Stimulated activated CD4-positive, alpha-beta T cell treated with anti-CD3 and anti-CD28 coated beads, Interleukin-1b, Interleukin-23, amount 100 ng/mL, for 4 hours (primary cell): ENCODE data around the gene CLCF1.
"Not testable (repeated sequence)": the region's sequence is repeated elsewhere in the genome, so short reads cannot be mapped to it uniquely, and the experiment has no call there.

Experiments used
- DNase-seq, 2 donors: peaks; one replicate each; pipeline ENCODE4 v3.0.0-alpha.2; 2020; ENCODE audit warnings: low read depth in 2 of 2

CLCF1 gene

DNA sequence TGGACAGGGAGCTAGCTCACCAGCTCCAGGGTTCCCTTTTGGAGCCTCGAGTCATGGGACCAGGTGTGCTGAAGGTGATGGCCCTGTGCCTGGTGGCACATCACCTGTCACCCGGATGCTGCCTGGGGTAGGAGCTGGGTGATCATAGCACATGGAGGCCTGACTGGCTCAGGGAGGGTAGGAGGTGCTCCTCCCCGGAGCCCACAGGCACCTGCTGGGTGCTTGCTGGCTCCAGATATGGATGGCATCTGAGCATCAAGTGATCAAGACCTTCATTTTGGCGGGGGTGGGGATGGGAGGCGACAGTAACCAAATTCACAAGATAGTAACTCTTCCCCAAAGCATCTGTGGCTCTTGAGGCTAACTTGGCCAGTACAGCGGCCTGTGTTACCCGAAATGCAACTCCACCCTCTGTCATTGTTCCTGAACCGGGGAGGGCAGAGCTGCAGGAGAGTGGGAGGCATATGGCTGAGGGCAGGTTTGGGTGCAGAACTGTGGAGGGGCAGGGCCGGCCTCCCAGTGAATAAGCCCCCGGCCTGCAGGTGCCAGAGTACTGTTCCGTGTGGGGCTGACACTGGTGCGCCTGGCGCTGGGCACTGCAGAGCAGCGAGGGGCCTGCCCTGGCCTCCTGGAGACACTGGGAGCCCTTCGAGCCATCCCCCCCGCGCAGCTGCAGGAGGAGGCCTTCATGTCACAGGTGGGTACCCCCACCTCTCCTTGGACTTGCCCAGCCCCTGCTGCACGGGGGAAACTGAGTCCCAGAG lies 35.2 kb upstream of the CLCF1 start:
- DNase-seq, result no peak

DNA sequence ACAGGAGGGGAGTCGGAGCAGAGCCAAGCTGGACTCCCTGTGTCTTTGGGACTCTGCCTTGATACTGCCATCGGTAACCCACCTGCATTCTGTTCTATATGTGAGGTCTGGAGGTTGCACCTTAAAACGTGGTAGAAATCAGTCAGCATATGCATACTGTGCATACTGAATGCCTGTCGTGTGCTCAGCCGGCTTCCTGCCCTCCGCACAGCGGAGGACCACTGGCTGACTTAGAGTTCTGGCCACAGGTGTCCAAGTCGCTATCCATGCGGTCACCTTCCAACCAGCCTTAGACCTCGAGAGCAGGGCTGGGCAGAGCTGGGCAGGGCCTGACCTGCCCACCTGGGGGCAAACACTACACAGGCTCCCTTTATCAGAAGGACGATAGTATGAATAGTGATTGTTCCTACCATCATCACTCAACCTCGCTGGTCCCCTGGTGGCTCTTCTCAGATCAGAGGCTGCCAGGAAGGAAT lies 34.3 kb upstream of the CLCF1 start:
- no peak for DNase-seq

DNA sequence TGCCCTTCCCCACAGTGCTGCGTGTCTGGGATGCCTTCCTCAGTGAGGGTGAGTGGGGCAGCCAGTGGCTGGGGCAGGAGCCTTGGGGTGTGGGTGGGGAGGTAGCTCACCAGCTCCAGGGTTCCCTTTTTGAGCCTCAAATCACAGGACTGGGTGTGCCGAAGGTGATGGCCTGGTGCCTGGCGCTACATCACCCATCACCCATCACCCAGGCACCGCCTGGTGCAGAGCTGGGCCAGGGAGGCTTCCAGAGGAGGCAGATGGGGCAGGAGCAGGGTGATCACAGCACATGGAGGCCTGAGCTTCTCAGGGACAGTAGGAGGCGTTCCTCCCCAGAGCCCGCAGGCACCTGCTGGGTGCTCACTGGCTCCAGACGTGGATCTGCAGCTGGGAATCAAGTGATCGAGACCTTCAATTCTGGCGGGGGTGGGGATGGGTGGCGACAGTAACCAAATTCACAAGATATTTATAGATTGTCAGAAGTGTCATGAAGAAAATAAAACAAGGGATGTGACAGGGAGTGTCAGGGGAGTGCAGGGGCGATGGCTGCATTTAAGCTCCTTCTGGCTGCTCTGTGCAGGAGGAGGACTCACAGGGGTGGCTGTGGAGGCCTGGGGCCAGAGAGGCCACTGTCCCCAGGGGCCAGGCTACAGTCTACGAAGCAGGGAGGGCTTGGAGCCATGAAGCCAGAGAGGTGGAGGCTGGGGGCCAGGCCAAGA lies 33.7 kb upstream of the CLCF1 start:
- no peak for DNase-seq

DNA sequence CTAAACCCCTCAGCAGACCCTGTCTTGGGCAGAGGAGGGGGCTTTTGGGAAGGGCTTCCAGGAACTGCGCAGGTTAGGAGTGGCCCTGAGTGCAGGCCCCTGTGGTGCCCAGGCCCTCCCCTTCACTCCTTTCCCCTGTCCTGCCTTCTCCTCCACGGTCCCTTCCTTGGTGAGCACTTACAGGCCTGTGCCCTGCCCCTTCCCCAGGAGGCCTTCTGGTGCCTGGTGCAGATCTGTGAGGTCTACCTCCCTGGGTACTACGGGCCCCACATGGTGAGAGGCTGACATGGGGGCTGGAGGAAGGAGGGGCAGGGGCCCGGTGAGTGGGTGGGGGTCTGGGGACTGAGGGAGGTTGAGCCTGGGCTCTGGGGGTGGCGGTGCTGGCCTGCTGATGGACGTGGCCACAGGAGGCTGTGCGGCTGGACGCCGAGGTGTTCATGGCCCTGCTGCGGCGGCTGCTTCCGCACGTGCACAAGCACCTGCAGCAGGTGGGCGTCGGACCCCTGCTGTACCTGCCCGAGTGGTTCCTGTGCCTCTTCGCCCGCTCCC lies 33.1 kb upstream of the CLCF1 start:
- DNase-seq, result no peak

DNA sequence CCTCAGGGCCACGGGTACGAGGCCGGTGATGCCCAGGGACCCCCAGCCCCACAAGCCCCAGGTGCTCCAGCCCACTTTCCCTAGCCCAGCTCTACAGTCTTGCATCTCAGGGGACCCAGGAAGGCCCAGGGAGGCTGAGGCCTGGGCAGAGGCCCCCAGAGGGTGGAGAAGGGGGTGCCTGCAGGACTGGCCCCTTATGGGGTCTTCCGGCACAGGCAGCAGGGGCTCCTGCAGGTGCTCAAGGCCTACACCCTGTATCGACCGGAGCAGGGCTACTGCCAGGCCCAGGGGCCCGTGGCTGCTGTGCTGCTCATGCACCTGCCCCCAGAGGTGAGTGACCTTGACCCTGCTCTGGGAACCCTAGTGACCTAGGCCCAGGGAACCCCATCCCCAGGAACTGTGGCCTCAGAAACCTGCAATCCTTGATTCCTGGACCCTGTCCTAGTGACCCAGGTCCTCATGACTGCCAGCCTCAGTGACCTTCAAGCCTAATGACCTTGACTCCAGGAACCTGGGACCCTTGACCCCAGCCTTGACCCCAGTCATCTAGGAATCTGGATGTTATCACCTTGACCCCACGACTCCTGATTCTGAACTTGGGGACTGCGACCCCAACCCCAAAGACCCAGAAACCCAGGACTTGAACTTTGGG lies 32.4 kb upstream of the CLCF1 start:
- no peak for DNase-seq

DNA sequence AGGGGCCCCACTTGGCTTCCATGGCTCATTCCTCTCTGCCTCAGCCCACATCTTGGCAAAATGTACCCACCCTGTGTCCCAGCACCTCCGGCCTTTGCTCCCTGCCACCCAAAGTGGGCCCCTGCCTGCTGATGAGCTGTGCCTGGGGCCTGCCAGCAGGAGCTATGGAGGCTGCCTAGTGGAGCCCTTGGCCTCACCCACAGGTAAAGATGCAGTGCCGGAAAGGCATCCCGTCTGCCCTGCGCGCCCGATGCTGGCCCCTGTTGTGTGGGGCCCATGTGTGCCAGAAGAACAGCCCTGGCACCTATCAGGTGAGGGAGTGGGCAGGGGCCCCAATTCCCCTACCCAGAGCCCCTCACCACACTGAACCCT lies 31.8 kb upstream of the CLCF1 start:
- DNase-seq, result no peak

DNA sequence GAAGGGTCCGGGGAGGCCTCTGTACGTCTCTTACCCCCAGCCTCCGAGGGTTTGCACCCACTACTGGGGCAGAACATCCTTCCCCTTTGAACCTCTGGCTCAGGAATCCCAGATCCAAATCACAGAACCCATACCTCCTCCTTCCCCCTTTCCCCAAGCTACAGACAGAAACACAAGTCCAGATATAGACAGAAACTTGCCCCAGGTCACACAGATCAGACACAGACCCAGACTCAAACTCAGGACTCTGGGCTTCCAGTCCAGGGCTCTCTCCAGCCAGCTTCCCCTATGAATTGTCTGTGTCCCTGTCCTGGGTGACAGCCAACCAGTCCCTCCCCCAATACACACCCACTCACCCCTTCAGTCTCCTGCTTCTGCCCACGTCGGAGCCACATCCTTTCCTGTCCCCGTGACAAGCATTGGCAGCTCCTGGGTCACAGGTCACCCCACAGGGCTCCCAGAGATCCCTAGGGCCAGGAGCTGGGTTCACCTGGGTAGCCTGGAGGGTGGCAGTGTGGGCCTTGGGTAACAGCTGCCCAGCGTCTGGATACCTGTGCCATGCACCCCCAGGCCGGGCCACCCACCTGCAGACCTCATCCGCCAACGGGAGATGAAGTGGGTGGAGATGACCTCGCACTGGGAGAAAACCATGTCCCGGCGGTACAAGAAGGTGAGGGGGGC lies 31.3 kb upstream of the CLCF1 start:
- DNase-seq, result peak in 1 of 2 donors; percentile 44

DNA sequence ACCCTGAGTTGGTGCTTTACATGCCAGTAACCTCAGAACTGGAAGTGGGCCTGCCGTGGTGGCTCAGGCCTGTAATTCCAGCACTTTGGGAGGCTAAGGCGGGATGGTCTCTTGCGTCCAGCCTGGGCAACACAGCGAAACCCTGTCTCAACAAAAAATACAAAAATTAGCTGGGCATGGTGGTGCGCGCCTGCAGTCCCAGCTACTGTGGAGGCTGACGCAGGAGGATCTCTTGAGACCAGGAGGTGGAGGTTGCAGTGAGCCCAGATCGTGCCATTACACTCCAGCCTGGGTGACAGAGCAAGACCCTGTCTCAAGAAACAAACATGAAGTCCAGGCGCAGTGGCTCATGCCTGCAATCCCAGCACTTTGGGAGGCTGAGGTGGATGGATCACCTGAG lies 29.7 kb upstream of the CLCF1 start:
- not testable (repeated sequence) for DNase-seq

DNA sequence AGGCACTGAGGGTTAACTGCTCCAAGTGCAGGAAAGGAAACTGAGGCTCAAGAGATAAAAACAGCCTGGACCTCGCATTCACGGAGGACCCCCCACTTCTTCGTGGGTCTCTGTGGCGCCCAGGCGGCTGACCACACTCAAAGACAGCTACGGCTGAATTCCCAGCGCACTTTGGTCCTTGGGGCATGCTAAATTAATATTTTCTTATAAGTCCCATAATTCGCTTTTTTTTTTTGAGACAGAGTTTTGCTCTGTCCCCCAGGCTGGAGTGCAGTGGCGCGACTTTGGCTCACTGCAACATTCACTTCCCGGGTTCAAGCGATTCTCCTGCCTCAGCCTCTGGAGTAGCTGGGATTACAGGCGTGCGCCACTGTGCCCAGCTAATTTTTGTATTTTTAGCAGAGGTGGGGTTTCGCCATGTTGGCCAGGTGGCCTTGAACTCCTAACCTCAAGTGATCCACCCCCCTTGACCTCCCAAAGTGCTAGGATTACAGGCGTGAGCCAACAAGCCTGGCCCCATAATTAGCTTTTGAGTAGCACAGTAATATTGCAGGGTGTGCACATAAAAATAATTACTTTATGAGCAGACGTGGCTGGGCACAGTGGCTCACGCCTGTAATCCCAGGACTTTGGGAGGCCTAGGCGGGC lies 28.9 kb upstream of the CLCF1 start:
- not testable (repeated sequence) for DNase-seq

DNA sequence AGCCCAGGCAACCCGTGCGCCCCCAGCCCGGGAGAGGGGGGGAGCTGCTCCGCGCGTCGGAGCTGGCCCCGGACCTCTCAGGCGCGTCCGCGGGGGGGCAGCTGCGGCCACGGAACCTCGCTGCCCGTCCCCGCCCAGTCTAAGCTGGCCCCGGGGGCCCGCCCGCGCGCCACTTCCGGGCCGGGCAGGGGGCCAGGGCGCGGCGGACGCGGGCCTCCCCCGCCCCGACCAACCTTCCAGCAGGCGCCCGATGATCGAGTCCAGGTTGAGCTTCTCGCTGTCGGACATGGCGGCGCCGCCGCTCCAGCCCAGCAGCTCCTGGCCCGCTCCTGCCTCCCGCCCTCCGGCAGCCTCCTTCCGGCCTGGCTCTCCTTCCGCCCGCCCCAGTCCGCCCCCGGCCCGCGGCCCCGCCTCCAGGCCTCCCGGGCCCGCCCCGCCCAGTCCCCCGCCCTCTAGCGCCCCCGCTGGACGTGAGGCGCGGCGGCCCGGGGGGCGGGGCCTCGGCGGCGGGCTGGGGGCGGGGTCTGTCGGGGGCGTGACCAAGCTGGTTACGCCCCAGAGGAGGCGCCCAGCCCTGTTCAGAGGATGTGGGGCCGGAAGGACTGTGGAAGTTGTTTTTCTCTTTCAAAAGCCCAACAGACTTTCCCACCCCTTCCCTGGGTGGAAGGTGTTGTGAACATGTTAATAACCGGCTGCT lies 28.2 kb upstream of the CLCF1 start, which contains the start of gene PPP1CA:
Gene PPP1CA (minus strand): TSS at position 364 of the 697 bp plus-strand sequence. CDS start 76 bp downstream, at position 288.
- peak; percentile 92 to 94 for DNase-seq

DNA sequence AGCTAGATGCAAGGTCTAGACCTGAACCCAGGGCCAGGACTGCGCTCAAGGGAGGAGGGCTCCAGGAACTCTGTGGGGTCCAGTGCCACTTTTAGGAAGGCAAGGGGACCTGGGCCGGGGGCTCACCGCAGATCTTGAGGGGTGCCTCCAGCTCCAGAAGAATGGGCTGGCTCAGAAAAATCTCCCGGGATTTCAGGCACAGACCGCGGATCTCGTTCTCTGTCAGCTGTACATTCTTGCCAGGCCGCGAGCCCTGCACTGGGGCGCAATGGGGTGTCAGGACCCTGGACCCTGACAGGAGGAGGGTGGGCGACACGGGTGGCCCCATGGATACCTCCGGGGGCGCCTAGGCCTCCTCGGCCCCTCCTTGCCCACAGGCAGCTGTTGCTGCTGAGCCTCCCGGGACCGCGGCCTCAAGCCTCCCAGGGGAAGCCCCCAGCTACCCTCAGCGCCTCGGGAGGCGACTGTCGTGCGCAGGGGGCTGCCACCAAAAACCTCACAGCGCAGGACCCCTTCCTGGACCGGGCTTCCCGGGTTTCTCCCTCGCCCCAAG lies 27.6 kb upstream of the CLCF1 start:
- DNase-seq, result no peak

DNA sequence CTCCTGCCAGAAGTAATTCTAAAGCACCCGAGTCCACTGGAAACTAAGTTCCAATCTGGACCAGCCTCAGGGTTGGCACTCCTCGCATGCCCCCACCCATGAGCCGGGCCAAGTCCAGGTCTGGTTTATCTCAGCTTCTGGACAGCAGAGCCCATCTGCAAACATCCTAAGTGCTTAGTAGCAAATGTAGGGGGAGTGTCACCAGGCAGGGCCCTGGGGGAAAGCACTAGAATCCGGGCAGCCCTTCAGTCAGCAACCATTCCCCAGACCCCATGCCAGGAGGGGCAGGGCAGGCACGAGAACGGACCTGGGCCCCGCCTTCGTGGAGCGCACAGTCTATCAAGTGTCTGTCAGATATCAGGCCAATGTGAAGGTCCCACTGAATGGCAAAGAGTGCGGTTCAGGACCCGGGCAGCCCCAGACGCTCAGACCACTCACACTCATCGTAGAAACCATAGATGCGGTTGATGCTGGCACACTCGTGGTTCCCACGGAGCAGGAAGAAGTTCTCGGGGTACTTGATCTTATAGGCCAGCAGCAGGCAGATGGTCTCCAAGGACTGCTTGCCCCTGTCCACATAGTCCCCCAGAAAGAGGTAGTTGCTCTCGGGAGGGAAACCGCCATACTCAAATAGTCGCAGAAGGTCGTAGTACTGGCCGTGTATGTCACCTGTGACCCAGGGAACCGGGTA lies 27.0 kb upstream of the CLCF1 start:
- no peak for DNase-seq

DNA sequence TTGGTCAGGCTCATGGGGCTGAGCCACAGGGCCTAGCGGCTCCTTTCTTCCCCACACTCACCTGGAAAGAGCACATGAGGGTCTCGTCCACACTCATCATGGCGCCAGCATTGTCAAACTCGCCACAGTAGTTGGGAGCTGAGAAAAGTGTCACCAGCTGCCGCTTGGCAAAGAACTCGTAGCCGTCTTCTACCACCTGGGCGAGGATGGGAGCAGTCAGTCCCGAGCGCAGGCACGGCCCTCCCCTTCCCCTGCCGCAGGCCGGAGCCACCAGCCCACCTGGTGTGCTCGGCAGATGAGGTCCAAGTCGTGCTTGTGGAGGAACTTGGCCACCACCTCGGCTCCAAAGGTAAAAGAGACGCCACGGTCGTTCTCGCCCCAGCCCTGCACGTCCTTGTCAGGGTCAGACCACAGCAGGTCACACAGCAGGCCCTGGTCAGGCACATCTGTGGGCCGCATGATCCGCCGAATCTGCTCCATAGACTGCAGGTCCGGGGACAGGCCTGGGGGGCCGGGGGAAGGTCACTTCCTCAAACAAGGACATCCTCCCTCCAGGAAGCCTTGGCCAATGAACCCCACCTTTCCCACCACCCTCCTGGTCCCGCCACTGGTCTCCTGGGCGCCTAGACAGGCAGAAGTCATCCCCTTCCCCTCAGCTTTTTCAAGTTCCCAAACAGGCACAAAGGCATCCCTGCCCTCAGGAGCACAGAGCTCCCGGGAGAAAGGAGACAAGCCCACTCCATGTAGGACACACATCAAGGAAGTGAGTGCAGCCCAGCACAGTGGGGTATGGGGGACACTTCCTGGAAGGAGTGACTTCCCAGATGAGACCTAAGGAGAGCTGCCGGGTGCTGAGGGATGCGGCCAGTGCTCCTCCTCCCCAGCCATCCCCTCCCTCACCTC lies 25.5 kb upstream of the CLCF1 start:
- no peak for DNase-seq

DNA sequence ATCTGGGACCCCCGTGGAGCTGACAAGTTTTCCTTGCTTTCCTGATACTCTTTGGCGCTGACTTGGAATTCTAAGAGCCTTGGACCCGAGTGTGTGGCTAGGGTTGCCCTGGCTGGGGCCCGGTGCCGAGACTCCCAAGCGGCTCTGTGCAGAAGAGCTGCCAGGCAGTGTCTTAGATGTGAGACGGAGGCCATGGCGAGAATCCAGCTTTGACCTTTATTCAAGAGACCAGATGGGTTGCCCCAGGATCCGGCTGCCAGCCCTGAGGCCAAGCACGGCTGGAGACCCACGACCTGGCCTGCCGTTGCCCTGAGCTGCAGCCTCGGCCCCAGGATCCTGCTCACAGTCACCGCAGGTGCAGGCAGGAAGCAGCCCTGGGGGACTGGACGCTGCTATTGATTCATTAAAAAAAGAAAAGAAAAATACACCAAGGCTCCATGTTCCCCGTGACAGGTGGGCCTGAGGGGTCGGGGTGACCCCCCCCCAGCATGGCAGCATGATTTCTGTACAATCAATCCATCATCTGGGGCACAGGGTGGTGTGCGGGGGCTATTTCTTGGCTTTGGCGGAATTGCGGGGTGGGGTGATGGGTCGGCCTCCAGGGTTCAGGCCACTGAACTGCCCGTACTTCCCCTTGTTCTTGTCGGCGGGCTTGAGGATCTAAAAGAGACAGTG lies 24.7 kb upstream of the CLCF1 start:
- DNase-seq, result no peak

DNA sequence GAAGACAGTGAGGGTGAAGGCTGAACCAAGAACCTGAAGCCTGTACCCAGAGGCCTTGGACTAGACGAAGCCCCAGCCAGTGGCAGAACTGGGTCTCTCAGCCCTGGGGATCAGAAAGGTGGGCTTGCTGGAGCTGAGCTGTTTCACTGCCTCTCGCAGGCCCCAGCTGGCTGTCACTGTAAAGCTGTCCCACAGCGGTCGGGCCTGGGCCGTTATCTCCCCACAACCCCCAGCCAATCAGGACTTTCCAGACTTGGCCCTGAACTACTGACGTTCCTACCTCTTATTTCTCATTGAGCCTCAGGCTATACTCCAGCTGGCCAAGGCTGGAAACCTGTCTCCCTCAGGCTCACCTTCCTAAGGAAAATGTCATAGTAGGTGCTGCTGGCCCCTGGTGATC lies 24.1 kb upstream of the CLCF1 start:
- no peak for DNase-seq

DNA sequence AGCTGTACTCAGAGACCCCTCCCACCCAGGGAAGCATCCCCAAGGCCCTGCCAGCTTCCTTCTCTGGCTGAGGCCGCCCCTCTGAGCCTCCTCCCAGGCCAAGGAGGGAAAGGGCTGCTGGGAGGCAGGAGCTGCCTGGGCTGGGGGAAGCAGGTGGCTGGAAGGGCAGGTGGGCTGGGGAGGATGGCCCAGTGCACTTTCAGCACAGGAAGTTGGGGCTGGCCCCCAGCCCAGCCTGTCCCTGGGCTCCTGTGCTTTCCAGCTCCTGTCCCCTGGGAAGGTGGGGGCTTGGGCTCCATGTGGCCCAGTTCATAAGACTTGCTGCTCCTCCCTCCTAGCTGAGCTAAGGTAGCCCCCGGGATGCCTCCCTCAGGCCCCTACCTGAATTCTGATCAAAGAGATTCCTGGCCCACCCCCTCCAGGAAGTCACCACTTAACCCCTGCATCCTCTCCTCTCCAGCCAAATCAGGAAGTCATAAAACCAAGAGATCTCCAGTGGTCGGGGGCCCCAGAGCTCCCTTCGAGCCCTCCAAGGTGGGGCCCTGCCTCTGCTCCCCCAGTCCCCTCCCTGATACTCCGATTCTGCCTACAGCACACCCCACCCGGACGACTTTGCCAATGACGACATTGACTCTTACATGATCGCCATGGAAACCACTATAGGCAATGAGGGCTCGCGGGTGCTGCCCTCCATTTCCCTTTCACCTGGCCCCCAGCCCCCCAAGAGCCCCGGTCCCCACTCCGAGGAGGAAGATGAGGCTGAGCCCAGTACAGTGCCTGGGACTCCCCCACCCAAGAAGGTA lies 23.4 kb upstream of the CLCF1 start:
- DNase-seq, result no peak

DNA sequence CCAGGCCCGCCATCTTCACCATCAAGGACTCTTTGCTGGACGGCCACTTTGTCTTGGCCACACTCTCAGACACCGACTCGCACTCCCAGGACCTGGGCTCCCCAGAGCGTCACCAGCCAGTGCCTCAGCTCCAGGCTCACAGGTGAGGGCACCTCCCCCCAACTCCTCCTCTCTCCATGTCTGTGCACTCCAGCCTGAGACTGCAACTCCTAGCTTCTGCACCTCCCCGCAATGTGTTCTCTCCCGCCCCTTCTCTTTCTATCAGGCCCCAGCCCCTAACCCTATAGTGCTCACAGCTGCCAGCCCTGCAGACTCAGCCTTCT lies 22.8 kb upstream of the CLCF1 start:
- DNase-seq, result no peak
